Measurements from ENCODE around the gene SIRT1.
"Not testable (repeated sequence)": the region's sequence is repeated elsewhere in the genome, so short reads cannot be mapped to it uniquely, and the experiment has no call there.

Gene SIRT1

DNA sequence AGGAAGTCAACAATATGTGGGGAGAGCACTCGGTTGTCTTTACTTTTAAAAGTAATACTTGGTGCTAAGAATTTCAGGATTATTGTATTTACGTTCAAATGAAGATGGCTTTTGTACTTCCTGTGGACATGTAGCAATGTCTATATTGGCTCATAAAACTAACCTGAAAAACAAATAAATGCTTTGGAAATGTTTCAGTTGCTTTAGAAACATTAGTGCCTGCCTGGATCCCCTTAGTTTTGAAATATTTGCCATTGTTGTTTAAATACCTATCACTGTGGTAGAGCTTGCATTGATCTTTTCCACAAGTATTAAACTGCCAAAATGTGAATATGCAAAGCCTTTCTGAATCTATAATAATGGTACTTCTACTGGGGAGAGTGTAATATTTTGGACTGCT, 32.7 kb downstream of the SIRT1 start:
- Mint-ChIP-seq H3K36me3 (peaks cover 63% of the 10 kb centered on the region), H3K9me3 (no peaks in the 10 kb centered on the region), H3K27ac (peak overlapping the region; percentile 50), H3K4me1 (peaks cover 12% of the 10 kb centered on the region), H3K4me3 (no peak overlapping the region)
- DNase-seq (ENCODE audit: low spot score in 2 of 2) (no peak), ATAC-seq (no peak)

DNA sequence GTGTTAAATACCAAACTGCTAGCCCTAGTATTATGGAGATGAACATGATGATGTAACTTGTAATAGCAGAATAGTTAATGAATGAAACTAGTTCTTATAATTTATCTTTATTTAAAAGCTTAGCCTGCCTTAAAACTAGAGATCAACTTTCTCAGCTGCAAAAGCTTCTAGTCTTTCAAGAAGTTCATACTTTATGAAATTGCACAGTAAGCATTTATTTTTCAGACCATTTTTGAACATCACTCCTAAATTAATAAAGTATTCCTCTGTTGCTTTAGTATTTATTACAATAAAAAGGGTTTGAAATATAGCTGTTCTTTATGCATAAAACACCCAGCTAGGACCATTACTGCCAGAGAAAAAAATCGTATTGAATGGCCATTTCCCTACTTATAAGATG, 33.2 kb downstream of the SIRT1 start:
- no peak overlapping the region for H3K4me3 Mint-ChIP-seq

DNA sequence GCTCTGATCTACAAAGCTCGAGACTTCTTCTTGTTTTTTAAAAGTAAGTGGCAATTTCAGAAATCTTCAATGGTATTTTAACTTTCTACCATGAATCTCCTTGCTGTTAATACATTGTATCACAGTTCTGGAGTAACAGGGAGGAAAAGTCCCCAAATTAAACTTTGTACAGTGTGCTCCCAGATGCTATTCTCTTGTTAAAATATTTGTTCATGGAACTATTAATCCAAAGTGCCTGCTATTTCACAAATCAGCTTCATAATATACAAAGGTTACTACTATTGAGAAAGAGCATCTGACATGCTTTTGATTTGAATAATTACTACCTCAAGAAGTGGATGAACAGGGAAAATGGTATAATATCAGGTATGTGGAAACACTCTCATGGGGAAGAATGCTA, 36.6 kb downstream of the SIRT1 start:
- Mint-ChIP-seq H3K9me3 (no peaks in the 10 kb centered on the region), H3K4me3 (no peak overlapping the region), H3K36me3 (peaks cover 50% of the 10 kb centered on the region), H3K4me1 (no peaks in the 10 kb centered on the region), H3K27ac (peak overlapping the region; percentile 12)
- no peak for DNase-seq (ENCODE audit: low spot score in 2 of 2)
- ATAC-seq = no peak

More for the DNA sequence above, 33.2 kb downstream of the SIRT1 start:
- DNase-seq (ENCODE audit: low spot score in 2 of 2) (no peak), ATAC-seq (no peak)
- peaks cover 7% of the 10 kb centered on the region for H3K4me1 Mint-ChIP-seq
- peak overlapping the region; percentile 86 for H3K27ac Mint-ChIP-seq
- H3K36me3 Mint-ChIP-seq = peaks cover 62% of the 10 kb centered on the region
- no peaks in the 10 kb centered on the region for H3K9me3 Mint-ChIP-seq

DNA sequence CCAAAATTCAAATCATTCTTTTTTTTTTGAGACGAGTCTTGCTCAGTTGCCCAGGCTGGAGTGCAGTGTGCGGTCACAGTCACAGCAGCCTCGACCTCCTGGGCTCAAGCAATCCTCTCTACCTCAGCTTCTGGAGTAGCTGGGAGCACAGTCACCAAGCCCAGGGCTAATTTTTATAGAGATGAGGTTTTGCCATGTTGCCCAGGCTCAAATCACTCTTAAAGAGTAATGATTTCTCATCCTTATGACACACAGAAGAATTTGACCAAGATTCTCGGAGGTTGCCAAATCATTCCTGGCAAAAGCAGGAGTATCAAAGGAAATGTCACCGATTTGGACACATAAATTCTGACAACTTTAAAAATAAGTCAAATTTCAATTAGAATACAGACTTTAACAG, 39.1 kb downstream of the SIRT1 start:
- no peak overlapping the region for H3K27ac Mint-ChIP-seq
- no peak for ATAC-seq
- no peaks in the 10 kb centered on the region for H3K4me1 Mint-ChIP-seq
- H3K4me3 Mint-ChIP-seq = no peak overlapping the region
- DNase-seq (ENCODE audit: low spot score in 2 of 2) = no peak
- H3K9me3 Mint-ChIP-seq = no peaks in the 10 kb centered on the region
- peaks cover 56% of the 10 kb centered on the region for H3K36me3 Mint-ChIP-seq

DNA sequence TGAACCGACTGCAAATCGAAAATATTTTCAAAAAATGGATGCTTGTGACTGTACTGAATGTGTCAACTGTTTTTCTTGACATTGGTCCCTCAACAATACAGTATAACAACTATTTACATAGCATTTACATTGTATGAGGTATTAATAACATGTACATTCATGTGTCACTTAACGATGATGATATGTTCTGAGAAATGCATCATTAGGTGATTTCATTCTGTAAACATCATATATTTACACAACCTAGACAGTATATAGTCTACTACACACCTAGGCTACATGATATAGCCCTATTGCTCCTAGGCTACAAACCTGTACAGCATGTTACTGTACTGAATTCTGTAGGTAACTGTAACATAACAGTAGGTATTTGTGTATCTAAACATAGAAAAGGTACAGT, 39.7 kb downstream of the SIRT1 start:
- no peaks in the 10 kb centered on the region for H3K9me3 Mint-ChIP-seq
- H3K36me3 Mint-ChIP-seq = peaks cover 56% of the 10 kb centered on the region
- no peak overlapping the region for H3K27ac Mint-ChIP-seq
- ATAC-seq (no peak), DNase-seq (ENCODE audit: low spot score in 2 of 2) (no peak)
- H3K4me1 Mint-ChIP-seq = no peaks in the 10 kb centered on the region
- H3K4me3 Mint-ChIP-seq = no peak overlapping the region

DNA sequence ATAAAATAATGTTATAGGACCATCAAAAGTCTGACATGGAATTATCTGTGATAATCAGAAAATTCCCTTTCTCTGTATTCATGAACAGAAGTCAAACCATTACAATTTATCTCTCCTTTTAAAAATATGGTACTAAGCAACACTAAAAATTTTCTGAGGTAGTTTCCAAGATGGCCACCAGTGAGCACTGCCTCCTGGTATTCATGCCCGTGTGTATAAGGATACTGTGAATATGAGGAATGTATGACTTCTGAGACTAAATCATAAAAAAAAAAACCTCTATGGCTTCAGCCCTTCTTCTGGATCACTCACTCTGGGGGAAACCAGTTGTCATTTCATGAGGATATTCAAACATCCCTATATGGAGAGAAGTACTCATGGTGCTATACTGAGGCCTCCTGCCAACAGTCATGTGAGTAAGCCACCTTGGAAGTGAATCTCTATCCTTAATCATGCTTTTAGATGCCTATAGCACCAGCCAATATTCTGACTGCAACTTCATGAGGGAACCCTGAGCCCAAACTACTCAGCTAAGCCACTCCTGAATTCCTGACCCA, 41.1 kb downstream of the SIRT1 start:
- Mint-ChIP-seq H3K4me1 (no peaks in the 10 kb centered on the region), H3K9me3 (no peaks in the 10 kb centered on the region), H3K27ac (peak overlapping the region; percentile 49), H3K4me3 (no peak overlapping the region), H3K36me3 (peaks cover 69% of the 10 kb centered on the region)
- DNase-seq (ENCODE audit: low spot score in 2 of 2) = no peak
- ATAC-seq = no peak

DNA sequence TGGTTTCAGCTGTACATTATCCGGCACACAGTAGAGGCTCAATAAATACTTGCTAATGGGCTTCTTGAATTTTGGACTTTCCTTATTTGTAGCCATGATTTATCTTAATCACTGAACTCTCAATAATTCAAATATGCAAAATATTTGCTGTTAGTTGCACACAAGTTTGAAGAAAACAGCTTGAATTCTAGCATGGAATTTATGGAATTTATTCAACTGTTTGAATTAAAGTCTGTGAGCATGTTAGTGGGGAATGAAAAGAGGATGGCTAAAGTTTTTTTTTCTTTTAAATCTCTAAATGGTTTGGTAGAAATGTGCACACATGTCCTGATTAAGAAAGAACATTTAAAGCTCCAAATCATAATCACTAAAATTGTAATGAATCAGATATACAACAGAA, 42.5 kb downstream of the SIRT1 start:
- DNase-seq (ENCODE audit: low spot score in 2 of 2) (no peak), ATAC-seq (no peak)
- no peaks in the 10 kb centered on the region for H3K9me3 Mint-ChIP-seq
- peaks cover 83% of the 10 kb centered on the region for H3K36me3 Mint-ChIP-seq
- H3K4me1 Mint-ChIP-seq = no peaks in the 10 kb centered on the region
- no peak overlapping the region for H3K27ac Mint-ChIP-seq
- no peak overlapping the region for H3K4me3 Mint-ChIP-seq

DNA sequence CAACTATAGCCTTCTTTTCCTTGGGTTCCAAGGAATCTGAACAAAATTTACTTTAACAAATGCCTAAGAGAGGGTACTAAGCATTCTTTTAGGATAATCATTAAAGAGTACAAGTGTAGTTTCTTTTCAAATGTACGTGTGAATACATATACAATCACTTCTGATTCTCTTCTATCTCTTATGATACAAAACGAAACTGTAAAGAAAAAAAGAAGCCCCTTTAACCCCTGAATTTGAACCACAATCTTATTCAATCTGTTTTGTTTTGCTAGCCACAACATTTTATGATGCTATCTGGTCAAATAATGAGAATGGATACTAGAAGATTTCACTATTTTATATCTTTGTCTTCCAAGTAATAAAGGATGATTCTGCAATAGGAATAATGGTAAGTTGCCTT, 48.7 kb downstream of the SIRT1 start:
- Mint-ChIP-seq H3K4me3 (no peak overlapping the region), H3K36me3 (peaks cover 97% of the 10 kb centered on the region), H3K9me3 (no peaks in the 10 kb centered on the region), H3K27ac (peak overlapping the region; percentile 44), H3K4me1 (no peaks in the 10 kb centered on the region)
- ATAC-seq (peak; percentile 51), DNase-seq (ENCODE audit: low spot score in 2 of 2) (no peak)

DNA sequence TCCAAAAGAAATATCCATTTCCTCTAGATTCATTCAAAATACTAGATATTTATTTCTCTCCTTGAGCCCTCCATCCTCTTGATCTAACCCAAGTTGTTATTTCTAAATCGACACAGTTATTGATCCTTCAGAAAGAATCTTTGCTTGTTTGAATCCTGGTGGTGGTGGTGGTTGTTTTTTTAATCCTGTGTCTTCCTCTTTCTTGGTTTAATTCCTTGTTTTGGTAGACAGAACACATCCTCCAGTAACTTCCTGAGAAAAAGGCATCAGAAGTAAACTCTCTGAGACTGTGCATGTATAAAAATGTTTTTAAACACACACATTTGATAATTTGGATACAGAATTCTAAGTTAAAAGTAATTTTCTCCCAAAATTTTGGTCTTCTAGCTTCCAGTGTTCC, 49.9 kb downstream of the SIRT1 start:
- DNase-seq (ENCODE audit: low spot score in 2 of 2) = no peak
- peaks cover 97% of the 10 kb centered on the region for H3K36me3 Mint-ChIP-seq
- H3K4me1 Mint-ChIP-seq = no peaks in the 10 kb centered on the region
- peak overlapping the region; percentile 50 for H3K27ac Mint-ChIP-seq
- no peaks in the 10 kb centered on the region for H3K9me3 Mint-ChIP-seq
- ATAC-seq = no peak
- no peak overlapping the region for H3K4me3 Mint-ChIP-seq

DNA sequence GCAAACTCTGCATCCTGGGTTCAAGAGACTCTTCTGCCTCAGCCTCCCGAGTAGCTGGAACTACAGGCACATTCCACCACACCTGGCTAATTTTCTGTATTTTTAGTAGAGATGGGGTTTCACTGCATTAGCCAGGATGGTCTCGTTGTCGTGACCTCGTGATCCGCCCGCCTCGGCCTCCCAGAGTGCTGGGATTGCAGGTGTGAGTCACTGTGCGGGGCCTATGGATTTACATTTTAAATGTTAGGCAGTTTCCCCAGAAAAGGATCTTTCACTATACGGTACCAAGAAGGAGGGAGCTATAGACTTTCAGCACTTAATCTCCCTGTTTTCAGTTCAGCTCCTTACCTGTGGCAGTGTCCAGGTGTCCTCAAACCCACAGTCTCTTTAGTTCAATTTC, 50.8 kb downstream of the SIRT1 start:
- ATAC-seq = no peak
- H3K4me3 Mint-ChIP-seq = no peak overlapping the region
- H3K27ac Mint-ChIP-seq = no peak overlapping the region
- H3K36me3 Mint-ChIP-seq = peaks cover 97% of the 10 kb centered on the region
- no peak for DNase-seq (ENCODE audit: low spot score in 2 of 2)
- H3K4me1 Mint-ChIP-seq = no peaks in the 10 kb centered on the region
- H3K9me3 Mint-ChIP-seq = no peaks in the 10 kb centered on the region

DNA sequence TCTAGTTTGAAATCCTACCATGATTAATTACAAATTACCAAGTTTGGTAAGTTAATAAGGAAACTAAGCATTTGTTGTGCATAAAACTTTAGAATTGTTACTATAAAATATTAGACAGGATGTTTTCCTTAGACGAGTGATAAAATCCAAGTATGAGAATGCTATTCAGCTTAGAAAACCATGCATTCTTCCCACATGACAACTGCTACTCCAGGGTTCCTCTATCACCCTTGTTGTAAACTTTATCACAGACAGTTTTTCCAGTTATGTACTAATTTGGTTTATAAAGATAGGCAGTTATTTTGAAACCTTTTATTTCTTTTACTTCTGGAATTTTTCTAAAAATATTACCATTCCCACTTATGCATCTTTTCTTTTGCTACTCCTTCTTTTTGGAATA, 52.0 kb downstream of the SIRT1 start:
- Mint-ChIP-seq H3K27ac (peak overlapping the region; percentile 2), H3K9me3 (no peaks in the 10 kb centered on the region), H3K36me3 (peaks cover 94% of the 10 kb centered on the region), H3K4me3 (no peak overlapping the region), H3K4me1 (no peaks in the 10 kb centered on the region)
- no peak for ATAC-seq
- no peak for DNase-seq (ENCODE audit: low spot score in 2 of 2)

DNA sequence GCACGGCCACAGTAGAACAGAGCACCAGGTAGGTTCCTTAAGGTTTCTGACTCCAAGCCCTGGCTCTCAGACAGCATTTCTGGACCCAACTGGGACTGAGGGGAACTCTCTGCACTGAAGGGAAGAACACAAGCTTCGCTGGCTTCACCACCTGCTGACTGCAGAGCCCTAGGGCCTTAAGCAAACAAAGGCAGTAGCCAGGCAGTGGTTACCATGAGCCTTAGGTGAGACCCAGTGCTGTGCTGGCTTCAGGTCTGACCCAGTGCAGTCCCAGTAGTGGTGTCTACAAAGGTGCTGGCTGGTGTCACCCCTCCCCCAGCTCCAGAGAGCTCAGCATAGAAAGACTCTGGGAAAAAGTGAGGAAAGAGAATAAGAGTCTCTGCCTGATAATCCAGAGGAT, 59.5 kb downstream of the SIRT1 start:
- DNase-seq (ENCODE audit: low spot score in 2 of 2) = no peak
- H3K4me1 Mint-ChIP-seq = peaks cover 10% of the 10 kb centered on the region
- H3K9me3 Mint-ChIP-seq = no peaks in the 10 kb centered on the region
- peaks cover 74% of the 10 kb centered on the region for H3K36me3 Mint-ChIP-seq
- H3K4me3 Mint-ChIP-seq = no peak overlapping the region
- no peak for ATAC-seq
- peak overlapping the region; percentile 71 for H3K27ac Mint-ChIP-seq

DNA sequence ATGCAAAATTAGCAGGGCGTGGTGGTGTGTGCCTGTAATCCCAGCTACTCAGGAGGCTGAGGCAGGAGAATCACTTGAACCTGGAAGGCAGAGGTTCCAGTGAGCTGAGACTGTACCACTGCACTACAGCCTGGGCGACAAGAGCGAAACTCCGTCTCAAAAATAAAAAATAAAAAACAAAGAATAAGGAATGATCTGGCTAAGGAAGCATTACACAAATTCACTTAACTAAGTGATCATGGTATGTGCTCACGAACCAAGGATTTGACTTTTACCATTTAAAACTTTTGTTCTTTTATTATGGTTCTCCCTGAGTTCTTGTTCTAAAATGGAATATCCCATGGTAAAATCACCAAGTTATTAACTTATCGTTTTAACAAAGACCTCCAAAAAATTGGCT, 71.2 kb downstream of the SIRT1 start:
- Mint-ChIP-seq H3K36me3 (peaks cover 37% of the 10 kb centered on the region), H3K4me3 (no peak overlapping the region), H3K4me1 (no peaks in the 10 kb centered on the region), H3K9me3 (no peaks in the 10 kb centered on the region), H3K27ac (no peak overlapping the region)
- DNase-seq (ENCODE audit: low spot score in 2 of 2) = no peak
- ATAC-seq = no peak

DNA sequence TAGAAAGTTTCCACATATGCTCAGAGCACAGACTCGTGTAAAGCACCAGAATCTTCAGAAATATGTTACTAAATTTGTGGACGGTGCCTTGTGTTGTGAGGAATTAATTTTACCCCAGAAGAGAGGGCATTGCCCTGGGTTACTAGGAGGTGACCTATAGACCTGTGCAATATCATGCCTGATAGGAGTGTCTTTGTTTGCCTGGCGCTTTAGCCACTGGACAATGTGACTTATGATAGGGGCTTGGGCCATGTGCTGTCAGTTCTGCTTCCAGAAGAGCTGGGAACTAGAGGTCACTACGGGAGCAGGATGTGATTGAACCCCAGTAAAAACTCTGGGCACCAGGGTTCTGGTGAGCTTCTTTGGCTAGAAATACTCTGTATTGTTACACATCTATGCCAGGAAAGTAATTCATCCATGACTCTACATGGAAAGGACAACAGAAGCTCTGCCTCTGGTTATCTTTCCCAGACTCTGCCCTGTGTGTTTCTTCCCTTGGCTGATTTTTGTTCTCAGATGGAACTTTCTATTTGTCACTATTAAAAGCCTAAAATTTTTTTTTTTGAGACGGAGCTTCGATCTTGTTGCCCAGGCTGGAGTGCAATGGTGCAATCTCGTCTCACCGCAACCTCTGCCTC, 75.5 kb downstream of the SIRT1 start:
- no peaks in the 10 kb centered on the region for H3K4me1 Mint-ChIP-seq
- peaks cover 38% of the 10 kb centered on the region for H3K36me3 Mint-ChIP-seq
- ATAC-seq (no peak), DNase-seq (ENCODE audit: low spot score in 2 of 2) (no peak)
- H3K9me3 Mint-ChIP-seq = no peaks in the 10 kb centered on the region
- H3K4me3 Mint-ChIP-seq = no peak overlapping the region
- H3K27ac Mint-ChIP-seq = no peak overlapping the region

DNA sequence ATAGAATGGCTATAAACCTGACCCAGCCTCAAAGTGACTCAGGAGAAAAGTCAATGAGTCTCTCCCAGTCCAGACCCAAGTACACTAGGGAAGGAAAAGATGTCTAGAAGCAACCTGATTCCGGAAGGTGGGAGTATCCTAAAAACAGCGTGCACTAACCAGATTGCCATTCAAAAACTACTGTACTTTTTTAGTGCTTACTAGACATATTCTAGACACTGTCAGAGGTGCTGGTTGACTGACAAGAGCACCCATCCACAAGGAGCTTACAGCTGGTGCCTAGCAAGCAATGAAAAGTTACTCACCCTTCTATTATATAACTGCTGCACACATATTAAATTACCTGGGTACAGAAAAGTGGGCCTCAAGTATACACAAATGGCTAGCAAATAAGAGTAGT, 81.0 kb downstream of the SIRT1 start:
- Mint-ChIP-seq H3K4me3 (no peak overlapping the region), H3K9me3 (no peaks in the 10 kb centered on the region), H3K4me1 (peaks cover 9% of the 10 kb centered on the region), H3K27ac (peak overlapping the region; percentile 1), H3K36me3 (peaks cover 77% of the 10 kb centered on the region)
- DNase-seq (ENCODE audit: low spot score in 2 of 2) (no peak), ATAC-seq (no peak)

DNA sequence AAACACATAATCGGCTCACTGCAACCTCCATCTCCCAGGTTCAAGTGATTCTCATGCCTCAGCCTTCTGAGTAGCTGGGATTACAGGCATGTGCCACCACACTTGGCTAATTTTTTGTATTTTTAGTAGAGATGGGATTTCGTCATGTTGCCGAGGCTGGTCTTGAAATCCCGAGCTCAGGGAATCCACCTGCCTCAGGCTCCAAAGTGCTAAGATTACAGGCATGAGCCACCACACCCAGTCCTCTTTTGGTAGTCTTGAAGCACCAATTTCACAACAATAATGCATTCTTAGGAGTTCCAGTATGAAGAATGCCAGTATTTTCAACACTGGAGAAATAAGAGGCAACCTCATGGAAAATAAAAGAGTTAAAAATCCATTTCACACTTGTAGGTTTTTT, 81.6 kb downstream of the SIRT1 start:
- H3K36me3 Mint-ChIP-seq = peaks cover 79% of the 10 kb centered on the region
- H3K9me3 Mint-ChIP-seq; DNase-seq (ENCODE audit: low spot score in 2 of 2); H3K4me1 Mint-ChIP-seq; H3K4me3 Mint-ChIP-seq; H3K27ac Mint-ChIP-seq; ATAC-seq: not testable (repeated sequence)
